MG63 (cell line): ENCODE measurements around the gene EGFL7. TPM values are rescaled to one million over a fixed set of nuclear protein-coding genes. Genes with fewer than 3 reads are reported as not detected.

Experiments
- DNase-seq: peaks from one replicate; pipeline ENCODE4 v3.0.0-alpha.2; 2020
- H3K27me3 ChIP-seq: fragments of 250-450 bp; sonication (Bioruptor Pico); 2 replicates; pipeline ENCODE4 v1.5.1; 2020; ENCODE audit warnings: mild to moderate bottlenecking, moderate library complexity
- H3K36me3 ChIP-seq: fragments of 250-450 bp; sonication (Bioruptor Pico); 2 replicates; pipeline ENCODE4 v1.5.1; 2020; ENCODE audit warnings: mild to moderate bottlenecking, moderate library complexity
- H3K4me3 ChIP-seq: fragments of 250-450 bp; sonication (Bioruptor Pico); 2 replicates; pipeline ENCODE4 v1.5.1; 2020; ENCODE audit warnings: mild to moderate bottlenecking, moderate library complexity
- H3K9me3 ChIP-seq: fragments of 250-450 bp; sonication (Bioruptor Pico); 2 replicates; pipeline ENCODE4 v1.5.1; 2020; ENCODE audit warnings: mild to moderate bottlenecking, moderate library complexity
- total RNA-seq: library from RNA; depleted of rRNA; stranded (reverse); fragments of >200 nt; shearing (Covaris generic); gene quantifications from 2 replicates; pipeline ENCODE4 v1.2.3, GENCODE V29; 2014; ENCODE audit warnings: low replicate concordance

Gene EGFL7
- total RNA-seq, 1 experiment from 2014 or later: 25.9 TPM

DNA sequence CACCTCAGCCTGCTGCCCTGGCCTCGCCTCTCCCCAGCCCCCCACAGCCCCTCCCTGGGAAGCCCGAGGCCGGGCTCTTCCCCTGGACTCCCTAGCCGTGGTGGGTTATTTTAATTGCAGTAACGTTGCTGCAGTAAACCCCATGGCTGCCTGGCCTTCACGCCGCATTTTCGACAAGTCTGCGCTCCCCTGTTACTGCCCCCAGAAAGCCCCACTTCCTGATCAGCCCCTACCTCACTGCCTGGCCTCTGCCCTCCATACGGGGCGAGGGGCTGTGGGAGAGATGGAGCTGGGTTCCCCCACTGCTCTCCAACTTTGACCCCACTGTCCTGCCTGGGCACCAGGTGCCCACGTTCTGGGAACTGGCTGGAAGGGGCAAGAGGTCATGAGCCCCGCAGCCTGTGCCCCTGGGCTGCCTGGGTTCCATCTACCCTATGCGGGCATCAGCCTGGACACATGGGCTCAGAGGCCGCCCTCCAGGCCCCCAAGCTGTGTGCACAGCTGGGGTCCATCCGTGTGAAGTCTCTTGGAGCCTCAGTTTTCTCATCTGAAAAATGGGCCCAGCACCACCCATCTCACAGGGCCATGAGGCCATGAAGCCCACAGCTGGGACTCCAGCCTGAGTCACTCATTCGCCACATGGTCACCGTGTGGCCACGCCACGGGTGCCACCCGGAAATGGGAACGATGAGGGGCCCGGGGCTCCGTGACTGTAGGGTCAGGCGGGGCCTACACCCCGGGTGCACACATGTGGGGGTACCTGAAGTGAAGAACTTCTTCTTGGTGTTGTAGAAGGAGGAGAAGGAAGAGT lies 11.5 kb downstream of the EGFL7 start:
- no peaks in the 10 kb centered on the region for H3K27me3 ChIP-seq
- H3K4me3 ChIP-seq: no peak overlapping the region
- no peak for DNase-seq
- H3K36me3 ChIP-seq: peaks cover 6% of the 10 kb centered on the region; the same call in 1 of the 2 replicates
- no peaks in the 10 kb centered on the region for H3K9me3 ChIP-seq

DNA sequence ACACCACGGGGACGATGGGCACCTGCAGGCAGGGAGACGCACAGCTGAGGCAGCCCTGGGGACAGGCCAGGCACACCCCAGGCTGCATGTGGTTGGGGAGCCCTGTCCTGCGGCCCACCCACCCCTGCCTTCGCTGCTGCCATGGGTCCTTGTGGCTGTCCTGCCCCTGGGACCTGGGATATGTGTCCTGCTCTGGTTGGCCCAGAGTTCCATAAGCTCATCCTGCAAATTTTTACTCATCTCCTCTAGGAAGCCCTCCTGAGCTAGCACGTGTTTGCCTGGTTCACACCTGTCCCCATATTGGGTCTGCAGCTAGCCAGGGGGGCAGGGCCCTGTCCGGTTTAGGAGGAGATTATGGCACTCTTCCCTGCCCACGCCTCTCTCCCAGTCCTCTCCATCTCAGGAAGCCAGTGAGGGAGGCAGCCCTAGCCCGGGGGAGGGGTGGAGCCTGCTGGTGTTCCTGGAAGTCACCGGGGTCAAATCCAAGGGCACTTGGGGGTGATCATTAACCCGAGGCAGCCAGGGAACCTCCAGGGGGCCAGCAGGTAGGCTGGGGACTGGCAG lies 12.2 kb downstream of the EGFL7 start:
- DNase-seq: no peak
- no peaks in the 10 kb centered on the region for H3K27me3 ChIP-seq
- H3K9me3 ChIP-seq: no peaks in the 10 kb centered on the region
- H3K4me3 ChIP-seq: no peak overlapping the region
- H3K36me3 ChIP-seq: peaks cover 6% of the 10 kb centered on the region; the same call in 1 of the 2 replicates

DNA sequence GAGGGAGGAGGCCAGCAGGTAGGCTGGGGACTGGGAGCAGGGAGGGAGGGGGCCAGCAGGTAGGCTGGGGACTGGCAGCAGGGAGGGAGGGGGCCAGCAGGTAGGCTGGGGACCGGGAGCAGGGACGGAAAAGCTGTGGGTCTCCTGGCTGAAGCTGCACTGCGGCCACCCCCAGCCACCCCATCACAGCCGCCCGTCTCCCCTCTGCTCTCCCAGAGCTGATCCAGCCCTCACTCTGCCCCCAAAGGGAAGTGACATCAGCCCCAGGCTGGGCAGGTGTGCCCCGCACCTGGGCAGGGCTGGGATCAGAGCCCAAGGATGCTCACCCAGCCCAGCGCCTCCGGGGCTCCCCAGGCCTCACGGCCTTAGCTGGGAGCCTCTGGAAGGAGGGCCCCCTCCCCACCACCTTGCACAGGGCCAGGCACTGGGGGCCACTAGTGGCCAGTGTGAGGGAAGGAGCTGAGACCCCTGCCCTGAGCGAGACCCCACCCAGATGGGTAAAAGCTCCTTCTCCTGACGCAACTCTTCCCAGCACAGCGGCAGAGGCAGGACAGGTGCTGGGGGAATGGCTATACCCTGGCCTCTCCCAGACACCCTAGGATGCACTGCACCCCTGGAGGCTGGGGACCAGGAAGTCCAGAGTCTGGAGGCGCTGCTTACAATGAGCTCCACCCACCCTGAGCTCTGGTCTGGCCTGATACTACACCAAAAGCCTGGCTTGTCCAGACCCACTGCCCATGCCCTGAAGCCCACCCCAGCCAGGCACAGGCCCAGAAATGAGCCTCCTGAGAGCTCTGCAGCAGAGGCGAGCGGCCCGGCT lies 13.0 kb downstream of the EGFL7 start:
- no peak overlapping the region for H3K4me3 ChIP-seq
- H3K9me3 ChIP-seq: no peaks in the 10 kb centered on the region
- no peaks in the 10 kb centered on the region for H3K27me3 ChIP-seq
- no peak for DNase-seq
- H3K36me3 ChIP-seq: peaks cover 6% of the 10 kb centered on the region; the same call in 1 of the 2 replicates

DNA sequence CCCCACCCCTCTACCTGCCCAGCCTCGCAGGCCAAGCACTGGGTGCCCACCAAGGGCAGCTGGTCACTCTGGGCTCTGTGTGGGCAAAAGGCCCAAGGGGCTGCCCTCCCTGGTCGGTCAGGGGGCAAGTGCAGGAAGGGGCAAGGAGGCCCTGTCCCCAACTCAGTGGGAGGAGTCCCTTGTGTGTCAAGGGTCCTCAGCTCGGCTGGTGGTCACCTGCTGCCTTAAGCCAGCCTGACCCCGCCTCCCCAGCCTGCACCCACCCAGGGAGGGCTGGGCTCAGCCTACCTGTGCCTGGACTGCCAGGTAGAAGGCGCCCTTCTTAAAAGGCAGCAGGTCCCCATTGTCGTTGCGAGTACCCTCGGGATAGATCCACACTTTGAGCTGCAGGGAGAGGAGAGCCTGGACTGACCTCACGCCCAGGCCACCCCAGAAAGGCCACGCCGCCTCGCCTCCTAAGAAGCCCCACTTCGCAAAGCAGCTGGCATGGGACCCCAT lies 13.6 kb downstream of the EGFL7 start:
- DNase-seq: no peak
- Histone ChIP-seq H3K4me3 (no peak overlapping the region), H3K27me3 (no peaks in the 10 kb centered on the region), H3K36me3 (peaks cover 6% of the 10 kb centered on the region; the same call in 1 of the 2 replicates), H3K9me3 (no peaks in the 10 kb centered on the region)

DNA sequence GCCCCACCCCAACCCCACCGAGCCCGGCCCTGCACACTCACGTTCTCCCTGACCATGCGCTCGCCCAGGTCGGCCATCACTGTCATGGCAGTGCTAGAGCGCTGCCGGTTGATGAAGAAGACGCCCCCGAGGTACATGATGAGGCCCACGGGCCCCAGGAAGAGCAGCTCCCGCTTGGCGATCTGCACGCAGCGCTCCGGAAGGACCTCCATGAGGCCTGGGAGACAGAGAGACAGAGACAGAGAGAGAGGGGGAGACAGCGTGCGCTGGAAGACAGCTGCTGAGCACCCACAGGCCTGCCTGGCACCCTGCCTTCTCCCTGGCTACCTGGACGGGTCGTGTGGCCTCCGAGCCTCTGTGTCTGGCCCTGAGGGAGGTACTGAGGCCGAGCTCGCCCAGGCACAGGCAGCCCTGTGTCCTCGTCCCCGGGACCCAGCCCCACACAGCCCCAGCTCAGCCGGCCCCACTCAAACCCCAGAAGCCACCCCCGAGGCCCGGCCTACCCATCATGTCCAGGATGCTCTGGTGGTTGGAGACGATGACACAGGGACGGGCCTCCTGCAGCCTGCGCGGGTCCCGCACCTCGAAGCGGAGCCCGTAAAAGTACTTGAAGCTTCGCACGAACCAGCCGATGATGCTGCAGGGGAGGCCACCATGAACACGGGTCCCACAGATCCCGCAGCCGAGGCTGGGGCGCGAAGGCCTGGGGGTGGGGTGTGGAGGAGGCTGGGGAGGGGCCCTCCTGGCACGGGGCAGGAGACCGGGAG lies 14.4 kb downstream of the EGFL7 start:
- H3K36me3 ChIP-seq: peaks cover 6% of the 10 kb centered on the region; the same call in 1 of the 2 replicates
- DNase-seq: no peak
- no peak overlapping the region for H3K4me3 ChIP-seq
- H3K9me3 ChIP-seq: no peaks in the 10 kb centered on the region
- H3K27me3 ChIP-seq: no peaks in the 10 kb centered on the region

DNA sequence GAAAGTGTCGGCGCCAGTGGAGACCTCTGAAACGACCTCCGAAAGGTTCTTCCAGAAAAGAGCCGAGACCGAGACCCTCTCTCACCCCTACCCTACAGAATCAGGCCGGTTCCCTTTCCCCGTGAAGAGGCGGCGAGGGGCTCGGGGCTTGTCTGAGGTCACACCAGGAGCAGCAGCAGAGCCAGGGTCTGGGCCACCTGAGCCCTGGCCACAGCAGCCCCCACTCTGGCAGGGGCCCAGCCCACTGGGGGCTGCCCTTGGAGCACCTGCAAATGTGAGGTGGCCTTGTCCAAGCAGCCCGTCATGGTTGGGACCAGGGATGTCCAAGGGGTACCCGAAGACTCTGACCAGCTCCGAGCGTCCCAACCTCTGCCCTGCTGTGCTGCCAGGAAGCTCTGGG lies 15.3 kb downstream of the EGFL7 start:
- Histone ChIP-seq H3K36me3 (peaks cover 6% of the 10 kb centered on the region; the same call in 1 of the 2 replicates), H3K27me3 (no peaks in the 10 kb centered on the region), H3K4me3 (no peak overlapping the region), H3K9me3 (no peaks in the 10 kb centered on the region)
- no peak for DNase-seq

DNA sequence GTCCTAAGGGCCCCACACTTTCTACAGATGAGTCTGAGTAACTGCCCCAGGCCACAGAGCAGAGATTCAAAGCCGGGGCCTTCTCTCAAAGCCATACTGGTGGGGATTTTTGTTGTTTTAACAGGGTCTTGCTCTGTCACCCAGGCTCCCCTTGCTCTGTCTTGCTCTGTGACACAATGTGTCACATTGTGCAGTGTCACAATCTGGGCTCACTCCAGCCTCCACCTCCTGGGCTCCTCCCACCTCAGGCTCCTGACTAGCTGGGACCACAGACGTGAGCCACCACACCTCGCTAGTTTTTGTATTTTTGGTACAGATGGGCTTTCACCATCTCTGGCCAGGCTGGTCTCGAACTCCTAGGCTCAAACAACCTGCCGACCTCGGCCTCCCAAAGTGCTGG lies 15.9 kb downstream of the EGFL7 start:
- no peak for DNase-seq
- Histone ChIP-seq H3K4me3 (no peak overlapping the region), H3K27me3 (no peaks in the 10 kb centered on the region), H3K36me3 (peaks cover 6% of the 10 kb centered on the region; the same call in 1 of the 2 replicates), H3K9me3 (no peaks in the 10 kb centered on the region)

DNA sequence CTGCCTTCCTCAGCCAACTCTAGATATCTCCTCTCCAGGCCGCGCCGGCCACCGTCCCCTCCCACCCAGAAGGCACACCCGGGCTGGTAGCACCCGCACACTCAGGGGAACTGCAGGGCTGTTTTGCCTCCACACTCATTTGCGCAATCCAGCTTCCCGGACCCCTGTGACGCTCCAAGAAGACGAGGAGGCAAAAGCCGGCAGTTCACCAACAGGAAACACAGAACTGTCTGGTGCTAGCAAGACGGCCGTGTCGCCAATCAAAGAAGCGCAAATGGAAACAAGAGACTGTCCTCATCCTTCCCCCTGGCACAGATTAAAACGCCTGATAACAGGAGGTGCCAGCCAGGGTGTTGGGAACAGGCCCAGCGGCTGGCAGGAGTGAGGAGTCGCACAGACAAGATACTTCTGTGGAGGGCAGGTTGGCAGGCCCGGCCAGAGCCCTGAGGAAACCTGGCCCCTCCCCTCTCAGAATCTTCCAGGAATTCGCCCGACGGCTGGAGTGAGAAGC lies 16.8 kb downstream of the EGFL7 start:
- Histone ChIP-seq H3K9me3 (no peaks in the 10 kb centered on the region), H3K36me3 (peaks cover 4% of the 10 kb centered on the region; the same call in 1 of the 2 replicates), H3K27me3 (no peaks in the 10 kb centered on the region), H3K4me3 (no peak overlapping the region)
- no peak for DNase-seq

DNA sequence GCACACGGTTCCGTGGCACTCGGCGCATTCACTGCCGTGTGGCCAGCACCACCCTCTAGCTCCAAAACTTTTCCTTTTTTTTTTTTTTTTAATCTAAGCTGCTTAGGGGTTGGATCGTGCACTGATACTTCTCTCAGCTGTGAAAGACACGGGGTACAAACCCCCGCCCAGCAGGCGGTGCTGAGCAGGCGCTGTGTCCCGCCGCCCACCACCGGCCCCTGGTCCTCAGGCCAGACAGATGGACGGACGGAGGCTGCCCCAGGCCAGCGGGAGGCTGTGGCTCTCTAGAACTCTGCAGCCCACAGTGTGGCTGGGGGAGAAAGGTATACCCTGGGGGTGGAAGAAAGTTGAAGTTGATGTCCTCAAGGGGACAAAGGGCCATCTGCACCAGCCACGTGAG lies 18.3 kb downstream of the EGFL7 start:
- peaks cover 4% of the 10 kb centered on the region for H3K36me3 ChIP-seq
- no peaks in the 10 kb centered on the region for H3K9me3 ChIP-seq
- H3K4me3 ChIP-seq: no peak overlapping the region
- no peaks in the 10 kb centered on the region for H3K27me3 ChIP-seq
- DNase-seq: no peak

DNA sequence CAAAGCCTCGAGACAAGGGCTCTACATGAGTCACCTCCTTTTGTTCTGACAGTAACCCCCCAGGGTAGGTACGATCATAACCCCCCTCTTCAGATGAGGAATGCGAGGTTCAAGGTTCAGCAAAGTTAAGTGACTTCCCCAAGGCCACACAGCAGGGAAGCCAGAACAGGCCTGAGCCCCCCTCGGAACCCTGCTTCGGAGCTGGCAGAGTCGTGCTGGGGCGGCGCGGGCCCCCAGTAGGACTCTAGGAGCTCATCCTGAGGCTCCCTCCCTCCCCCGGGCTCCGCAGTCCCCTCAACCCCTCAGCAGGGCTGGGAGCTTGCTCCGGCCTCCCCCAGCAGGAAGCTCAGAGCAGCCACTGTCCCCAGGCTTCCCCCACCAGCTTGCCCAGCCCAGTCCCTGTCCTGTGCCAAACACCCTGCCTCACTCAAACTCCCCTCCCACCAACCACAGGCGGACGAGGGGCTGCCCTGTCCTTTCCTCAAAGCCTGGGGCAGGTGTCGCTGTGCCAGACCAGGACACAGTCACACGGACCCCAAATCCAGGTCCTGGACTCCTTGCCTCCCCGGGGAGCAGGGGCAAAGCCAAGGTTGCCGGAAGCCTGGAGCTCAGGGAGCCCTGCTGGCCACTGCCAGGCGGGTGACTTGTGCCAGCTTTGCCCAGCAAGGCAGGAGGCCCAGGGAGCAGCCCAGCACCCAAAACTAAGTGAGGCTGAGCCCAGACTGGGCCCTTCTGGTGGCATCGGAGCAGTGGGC lies 19.4 kb downstream of the EGFL7 start:
- no peaks in the 10 kb centered on the region for H3K9me3 ChIP-seq

DNA sequence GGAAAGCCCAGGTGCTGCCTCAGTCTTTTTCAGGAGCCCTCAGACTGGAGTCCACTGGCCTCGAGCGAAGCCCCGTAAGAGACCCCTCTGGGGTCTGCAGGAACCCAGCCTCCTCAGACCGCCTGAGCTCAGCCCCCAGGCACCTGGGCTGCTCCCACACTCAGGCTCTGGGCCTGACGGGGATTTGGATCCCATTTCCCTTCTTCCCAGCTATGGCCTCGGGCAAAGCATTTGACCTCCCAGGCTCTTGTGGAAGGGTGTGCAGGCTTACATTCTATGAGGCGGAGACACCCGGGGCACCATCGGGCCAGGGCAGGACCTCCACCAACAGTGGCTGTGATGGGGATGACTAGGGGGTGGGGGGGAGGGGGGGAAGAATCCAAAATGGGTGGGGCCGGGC lies 20.0 kb downstream of the EGFL7 start:
- no peaks in the 10 kb centered on the region for H3K9me3 ChIP-seq
- no peak for DNase-seq
- no peak overlapping the region for H3K4me3 ChIP-seq
- no peaks in the 10 kb centered on the region for H3K27me3 ChIP-seq
- no peaks in the 10 kb centered on the region; the same call in 1 of the 2 replicates for H3K36me3 ChIP-seq

More for the DNA sequence above, 19.4 kb downstream of the EGFL7 start:
- no peak overlapping the region for H3K4me3 ChIP-seq
- no peak for DNase-seq
- H3K27me3 ChIP-seq: no peaks in the 10 kb centered on the region
- no peaks in the 10 kb centered on the region; the same call in 1 of the 2 replicates for H3K36me3 ChIP-seq

DNA sequence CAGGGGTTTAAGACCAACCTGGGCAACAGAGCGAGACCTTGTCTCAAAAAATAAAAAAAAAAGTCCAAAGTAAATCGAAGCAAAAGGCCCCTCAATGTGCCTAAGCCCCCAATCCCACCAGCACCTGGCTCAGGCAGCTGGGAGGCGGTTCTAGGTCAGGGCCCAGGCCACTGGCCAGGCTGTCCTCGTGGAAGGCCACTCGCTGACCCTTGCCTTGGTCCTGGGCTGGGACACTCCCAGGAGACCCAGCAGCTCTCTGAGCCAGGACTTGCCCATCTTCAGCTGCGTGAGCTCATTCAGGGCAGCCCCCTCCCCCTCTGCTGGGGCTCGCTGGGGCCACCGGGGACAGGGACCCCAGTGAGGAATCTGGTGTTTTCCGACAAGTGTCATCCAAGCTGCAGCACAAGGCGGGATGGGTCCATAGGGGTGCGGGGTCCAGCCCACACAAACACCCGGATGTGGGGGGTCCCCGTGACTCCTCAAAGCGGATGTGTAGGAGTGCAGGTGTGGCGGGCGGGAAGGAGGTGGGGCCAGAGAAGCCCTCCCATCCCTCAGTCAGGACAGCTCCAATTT lies 20.5 kb downstream of the EGFL7 start:
- H3K4me3 ChIP-seq: no peak overlapping the region
- H3K9me3 ChIP-seq: no peaks in the 10 kb centered on the region
- H3K27me3 ChIP-seq: no peaks in the 10 kb centered on the region
- H3K36me3 ChIP-seq: no peaks in the 10 kb centered on the region; the same call in 1 of the 2 replicates
- DNase-seq: no peak

DNA sequence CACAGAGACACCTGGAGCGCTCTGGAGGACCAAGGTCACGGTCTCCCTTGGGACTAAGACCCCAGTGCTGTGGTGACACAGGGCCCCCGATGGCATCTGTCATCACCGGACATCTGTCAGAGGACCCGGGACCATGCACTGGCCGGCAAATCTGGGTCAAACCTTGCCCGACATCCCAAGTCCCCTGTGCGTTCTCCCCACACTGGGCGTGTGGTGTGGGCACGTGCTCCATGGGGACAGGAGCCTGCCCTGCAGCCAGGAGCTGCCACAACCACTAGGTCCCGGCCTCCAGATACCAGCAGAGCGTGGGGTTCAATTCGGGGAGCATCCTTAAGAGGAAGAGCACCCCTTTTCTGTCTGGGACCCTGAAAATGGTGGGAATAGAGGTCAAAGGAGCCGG lies 21.0 kb downstream of the EGFL7 start:
- H3K27me3 ChIP-seq: no peaks in the 10 kb centered on the region
- no peaks in the 10 kb centered on the region; the same call in 1 of the 2 replicates for H3K36me3 ChIP-seq
- no peak for DNase-seq
- H3K4me3 ChIP-seq: no peak overlapping the region
- no peaks in the 10 kb centered on the region for H3K9me3 ChIP-seq

DNA sequence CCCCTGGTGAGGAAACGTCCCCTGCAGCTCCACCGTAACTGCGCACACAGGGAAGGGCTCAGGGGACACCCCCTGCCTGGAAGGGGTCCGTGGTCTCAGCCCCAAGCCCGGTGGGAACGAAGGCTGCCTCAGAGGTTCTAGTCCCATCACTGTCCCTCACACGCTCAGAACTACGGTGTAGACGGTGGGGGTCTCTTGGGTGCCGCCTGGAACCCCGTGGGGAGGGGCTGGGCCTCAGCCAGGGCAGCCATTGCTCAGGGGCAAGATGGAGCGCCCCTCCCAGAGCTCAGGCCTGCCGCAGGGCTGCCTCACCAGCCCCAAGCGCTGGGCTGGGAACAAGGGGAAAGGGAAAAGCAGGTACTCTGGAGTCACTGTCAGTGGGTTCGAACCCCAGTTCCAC lies 21.6 kb downstream of the EGFL7 start:
- no peak for DNase-seq
- no peak overlapping the region for H3K4me3 ChIP-seq
- H3K36me3 ChIP-seq: no peaks in the 10 kb centered on the region; the same call in 1 of the 2 replicates
- H3K9me3 ChIP-seq: no peaks in the 10 kb centered on the region
- no peaks in the 10 kb centered on the region for H3K27me3 ChIP-seq

DNA sequence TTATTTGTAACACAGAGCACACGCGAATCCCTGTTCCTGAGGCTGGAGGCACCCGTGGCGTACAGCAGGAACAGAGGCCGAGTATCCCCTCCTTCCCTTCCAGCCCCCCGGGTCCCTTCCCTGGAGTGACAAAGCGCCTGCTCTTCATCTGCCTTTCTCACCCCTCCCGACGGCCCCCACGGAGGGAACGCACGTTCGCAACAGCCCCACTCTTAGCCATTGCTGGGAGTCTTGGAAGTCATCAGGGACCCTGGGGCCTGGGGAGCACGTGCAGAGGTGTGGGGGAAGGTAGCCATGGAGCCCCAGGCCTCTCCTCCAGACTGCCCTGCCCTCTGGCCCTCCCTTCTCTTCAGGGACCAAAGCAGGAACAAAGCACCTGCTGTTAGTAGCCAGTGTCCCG lies 22.1 kb downstream of the EGFL7 start:
- Histone ChIP-seq H3K9me3 (no peaks in the 10 kb centered on the region), H3K27me3 (no peaks in the 10 kb centered on the region), H3K4me3 (no peak overlapping the region), H3K36me3 (no peaks in the 10 kb centered on the region; the same call in 1 of the 2 replicates)
- no peak for DNase-seq
